Uterus (tissue), 2 donors: ENCODE data around the gene CACNA1D.

Source experiments
- POLR2A ChIP-seq, 2 donors: fragments of 450-650 bp; IDR thresholded peaks; one replicate each; pipeline ENCODE4 v1.6.1; 2016; ENCODE audit warnings: antibody characterized with exemption in 2 of 2, mild to moderate bottlenecking in 1 of 2, moderate library complexity in 1 of 2
- TF ChIP-seq, protein P1 (sequence below), 4 experiments: fragments of 200-600 bp in 2 of 4; fragments of 450-650 bp in 2 of 4; sonication (generic) in 2 of 4; IDR thresholded peaks; one replicate each; pipeline ENCODE4 v1.5.1; 2016 to 2019; ENCODE audit warnings: antibody characterized with exemption in 4 of 4, mild to moderate bottlenecking in 2 of 4, moderate library complexity in 1 of 4

DNA sequence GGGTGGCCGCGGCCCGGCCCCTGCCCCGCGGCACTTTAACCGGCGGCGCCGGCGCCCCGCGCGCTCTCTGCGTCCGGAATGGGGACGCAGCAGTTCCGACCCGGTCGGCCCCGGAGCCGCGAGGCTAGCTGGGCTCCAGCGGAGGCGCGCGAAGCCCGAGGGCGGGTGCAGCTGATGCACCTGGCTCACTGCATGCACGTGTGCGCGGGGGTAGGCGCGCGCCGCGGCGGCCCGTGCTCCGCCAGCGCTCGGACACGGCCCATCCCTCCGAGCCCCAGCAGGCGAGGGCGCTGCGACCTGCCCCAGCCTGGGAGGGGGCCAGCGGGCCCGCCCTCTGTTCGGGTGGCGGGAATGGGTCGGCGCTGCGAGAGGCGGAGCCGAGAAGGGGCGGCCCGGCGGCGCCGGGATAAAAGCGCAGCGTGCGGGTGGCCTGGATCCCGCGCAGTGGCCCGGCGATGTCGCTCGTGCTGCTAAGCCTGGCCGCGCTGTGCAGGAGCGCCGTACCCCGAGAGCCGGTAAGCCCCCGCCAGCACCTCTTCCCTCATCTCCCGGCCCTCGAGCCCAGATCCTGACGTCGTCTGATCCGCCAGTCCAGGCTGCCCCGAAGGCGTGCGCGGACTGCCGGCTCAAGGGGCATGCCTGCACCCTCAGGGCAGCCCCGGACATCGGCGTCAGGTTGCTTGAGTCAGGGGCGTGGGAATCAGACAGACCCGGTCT is 351.9 kb downstream of the CACNA1D start, which contains the start of the genes CHDH and IL17RB:
- TF ChIP-seq, protein P1, sequence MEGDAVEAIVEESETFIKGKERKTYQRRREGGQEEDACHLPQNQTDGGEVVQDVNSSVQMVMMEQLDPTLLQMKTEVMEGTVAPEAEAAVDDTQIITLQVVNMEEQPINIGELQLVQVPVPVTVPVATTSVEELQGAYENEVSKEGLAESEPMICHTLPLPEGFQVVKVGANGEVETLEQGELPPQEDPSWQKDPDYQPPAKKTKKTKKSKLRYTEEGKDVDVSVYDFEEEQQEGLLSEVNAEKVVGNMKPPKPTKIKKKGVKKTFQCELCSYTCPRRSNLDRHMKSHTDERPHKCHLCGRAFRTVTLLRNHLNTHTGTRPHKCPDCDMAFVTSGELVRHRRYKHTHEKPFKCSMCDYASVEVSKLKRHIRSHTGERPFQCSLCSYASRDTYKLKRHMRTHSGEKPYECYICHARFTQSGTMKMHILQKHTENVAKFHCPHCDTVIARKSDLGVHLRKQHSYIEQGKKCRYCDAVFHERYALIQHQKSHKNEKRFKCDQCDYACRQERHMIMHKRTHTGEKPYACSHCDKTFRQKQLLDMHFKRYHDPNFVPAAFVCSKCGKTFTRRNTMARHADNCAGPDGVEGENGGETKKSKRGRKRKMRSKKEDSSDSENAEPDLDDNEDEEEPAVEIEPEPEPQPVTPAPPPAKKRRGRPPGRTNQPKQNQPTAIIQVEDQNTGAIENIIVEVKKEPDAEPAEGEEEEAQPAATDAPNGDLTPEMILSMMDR (IDR thresholded peaks at IDR 0.05): peak in 1 of 4 experiments; percentile 19
- TF ChIP-seq POLR2A (IDR thresholded peaks at IDR 0.05): peak in 1 of 2 donors; percentile 63
